ENCODE results near the gene CACNB2.
"Not testable (repeated sequence)": the region's sequence is repeated elsewhere in the genome, so short reads cannot be mapped to it uniquely, and the experiment has no call there.

Gene CACNB2

DNA sequence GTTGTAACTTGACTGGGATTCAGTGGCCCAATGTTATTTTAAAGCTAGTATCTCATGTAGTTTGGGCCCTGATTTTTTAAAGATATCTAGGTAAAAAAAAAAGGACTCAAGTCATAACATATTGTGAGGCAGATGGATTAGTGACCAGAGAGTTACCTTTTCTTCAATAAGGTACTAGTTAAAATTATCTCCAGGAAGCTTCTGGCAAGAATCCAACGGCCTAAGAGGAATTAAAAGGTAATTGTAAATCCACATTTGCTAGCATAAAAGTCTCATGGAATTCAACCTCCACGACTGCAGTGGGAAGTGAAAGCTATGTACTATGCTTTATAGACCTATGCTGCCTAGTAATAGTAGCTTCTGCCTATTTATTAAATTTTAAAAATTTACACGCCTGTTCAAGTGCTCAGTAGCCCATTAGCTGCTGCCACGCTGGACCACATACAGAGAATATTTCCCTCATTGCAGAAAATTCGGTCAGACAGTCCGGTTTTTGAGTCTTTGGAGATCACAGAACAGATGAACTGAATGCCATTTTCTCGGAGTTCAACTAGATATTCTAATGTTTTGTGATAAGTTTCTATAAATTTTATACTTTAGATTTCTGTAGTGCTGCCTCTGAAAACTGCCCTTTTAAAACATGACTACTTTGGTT is 392.8 kb downstream of the CACNB2 start:
- no peak for DNase-seq

DNA sequence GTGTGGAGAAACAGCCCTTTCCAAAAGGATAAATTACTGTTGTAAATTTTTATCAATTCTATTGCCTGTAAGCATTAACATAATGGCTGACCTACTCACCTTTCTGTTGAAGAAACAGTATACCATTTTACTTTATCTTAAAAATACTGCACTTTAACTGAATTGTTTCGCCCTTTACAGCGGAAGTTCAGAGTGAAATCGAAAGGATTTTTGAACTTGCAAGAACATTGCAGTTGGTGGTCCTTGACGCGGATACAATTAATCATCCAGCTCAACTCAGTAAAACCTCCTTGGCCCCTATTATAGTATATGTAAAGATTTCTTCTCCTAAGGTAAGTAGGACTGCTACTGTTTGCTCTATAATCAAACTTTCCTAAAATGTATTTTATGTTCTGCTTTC is 393.7 kb downstream of the CACNB2 start:
- DNase-seq: no peak

DNA sequence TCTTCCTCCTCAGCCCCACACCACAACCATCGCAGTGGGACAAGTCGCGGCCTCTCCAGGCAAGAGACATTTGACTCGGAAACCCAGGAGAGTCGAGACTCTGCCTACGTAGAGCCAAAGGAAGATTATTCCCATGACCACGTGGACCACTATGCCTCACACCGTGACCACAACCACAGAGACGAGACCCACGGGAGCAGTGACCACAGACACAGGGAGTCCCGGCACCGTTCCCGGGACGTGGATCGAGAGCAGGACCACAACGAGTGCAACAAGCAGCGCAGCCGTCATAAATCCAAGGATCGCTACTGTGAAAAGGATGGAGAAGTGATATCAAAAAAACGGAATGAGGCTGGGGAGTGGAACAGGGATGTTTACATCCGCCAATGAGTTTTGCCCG is 399.1 kb downstream of the CACNB2 start:
- no peak for DNase-seq

DNA sequence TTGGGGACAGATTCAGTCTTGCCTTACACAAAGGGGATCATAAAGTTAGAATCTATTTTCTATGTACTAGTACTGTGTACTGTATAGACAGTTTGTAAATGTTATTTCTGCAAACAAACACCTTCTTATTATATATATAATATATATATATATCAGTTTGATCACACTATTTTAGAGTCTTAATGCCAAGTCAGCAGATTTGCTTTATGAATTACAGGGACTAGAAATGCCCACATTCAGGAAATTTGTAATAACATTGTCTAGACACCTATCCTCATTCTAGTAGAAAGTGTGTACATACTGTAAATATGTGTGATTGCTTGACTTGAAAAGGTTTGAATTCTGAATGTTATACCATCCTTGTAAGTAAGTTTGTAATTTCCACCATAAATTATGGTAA is 400.0 kb downstream of the CACNB2 start:
- no peak for DNase-seq

DNA sequence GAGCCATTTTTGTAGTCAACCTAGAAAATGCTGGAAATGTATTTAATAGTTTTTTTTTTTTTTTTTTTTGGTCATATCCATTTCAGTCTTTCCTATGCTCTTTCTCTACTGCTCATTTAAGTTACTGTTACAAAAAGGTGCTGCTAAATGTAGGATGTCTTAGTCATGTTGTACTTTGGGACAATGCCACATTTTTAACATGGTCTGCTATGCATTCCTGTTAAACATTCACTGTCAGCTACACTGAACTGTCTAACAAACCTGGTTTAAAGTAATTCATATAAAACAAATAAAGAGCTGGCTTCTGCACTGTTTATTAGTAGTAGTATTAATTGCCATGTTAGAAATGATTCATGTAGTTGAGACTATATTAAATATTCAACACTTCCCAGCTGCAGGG is 402.6 kb downstream of the CACNB2 start:
- no peak for DNase-seq

DNA sequence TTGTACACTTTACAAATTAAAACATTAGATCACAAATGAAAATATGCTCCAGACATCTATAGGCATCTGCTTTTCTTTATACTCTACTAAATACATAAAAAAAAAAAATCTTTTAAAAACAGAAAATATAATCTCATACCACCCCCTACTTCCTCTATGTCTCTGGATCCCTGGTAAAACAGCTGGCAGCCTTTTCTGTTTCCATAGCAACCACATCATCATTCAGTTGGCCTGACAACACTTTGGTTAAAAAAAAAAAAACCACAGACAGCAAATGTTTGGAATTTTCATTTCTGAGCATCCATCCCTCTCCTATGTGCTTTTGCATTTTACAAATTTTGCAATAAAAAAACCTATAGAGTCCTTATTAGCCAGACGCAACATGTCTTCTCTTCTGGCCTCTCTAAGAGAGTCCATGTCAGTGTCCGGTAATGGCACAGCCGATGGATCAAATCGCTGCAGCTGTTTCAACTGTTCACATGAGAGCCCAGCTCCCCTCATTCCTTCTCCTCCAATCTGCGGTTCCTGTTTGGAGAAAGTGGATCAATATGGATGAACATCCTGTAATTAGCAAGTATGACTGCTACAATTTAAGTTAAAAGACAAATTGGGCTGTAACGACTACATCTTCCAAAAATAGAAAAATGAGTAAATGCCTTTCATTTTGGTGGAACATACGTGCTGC is 405.5 kb downstream of the CACNB2 start:
- no peak for DNase-seq

DNA sequence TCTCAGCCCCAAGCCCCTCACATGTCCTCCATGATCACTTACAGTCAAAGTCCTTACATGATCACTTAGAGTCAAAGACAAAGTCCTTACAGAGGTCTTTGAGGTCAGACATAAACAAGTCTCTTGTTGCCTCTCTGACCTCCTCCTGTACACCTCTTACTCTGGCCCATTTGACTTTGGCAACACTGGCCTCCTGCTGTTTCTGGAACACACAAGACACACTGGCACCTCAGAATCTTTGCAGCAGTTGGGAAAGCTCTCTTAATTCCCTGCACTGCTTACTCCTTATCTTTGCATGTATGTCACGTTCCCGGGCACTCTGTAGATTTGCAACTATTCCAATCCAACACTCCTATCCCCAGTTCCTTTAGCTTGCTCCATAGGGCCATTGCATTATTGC is 408.9 kb downstream of the CACNB2 start:
- DNase-seq: no peak

DNA sequence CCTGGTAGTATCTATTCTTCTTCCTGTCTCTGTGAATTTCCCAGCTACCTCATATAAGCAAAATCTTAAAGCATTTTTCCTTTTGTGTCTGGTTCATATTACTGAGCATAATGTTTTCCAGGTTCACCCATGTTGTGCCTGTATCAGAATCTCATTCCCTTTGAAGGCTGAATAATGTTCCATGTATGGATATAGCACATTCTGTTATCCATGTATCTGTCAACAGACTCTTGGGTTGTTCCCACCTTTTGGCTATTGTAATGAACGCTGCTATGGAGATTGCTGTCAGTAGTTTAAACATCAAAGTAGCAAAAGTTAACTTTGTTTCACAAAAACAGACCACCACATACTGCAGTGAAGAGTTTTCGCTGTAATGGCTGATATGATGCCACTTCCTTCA is 411.2 kb downstream of the CACNB2 start:
- DNase-seq: no peak

DNA sequence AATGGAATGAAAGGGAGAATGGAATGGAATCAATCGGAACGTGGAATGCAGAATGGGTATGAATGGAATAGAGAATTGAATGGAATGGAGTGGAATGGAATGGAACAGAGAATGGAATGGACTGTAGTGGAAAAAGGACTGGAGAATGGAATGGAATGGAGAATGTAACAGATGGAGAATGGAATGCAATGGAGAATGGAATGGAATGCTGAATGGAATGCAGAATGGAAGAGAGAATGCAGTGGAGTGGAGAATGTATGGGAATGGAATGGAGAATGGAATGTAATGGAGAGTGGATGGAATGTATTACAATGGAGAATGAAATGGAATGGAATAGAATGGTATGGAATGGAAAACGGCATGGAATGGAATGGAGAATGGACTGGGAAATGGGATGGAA is 414.3 kb downstream of the CACNB2 start:
- DNase-seq: no peak

DNA sequence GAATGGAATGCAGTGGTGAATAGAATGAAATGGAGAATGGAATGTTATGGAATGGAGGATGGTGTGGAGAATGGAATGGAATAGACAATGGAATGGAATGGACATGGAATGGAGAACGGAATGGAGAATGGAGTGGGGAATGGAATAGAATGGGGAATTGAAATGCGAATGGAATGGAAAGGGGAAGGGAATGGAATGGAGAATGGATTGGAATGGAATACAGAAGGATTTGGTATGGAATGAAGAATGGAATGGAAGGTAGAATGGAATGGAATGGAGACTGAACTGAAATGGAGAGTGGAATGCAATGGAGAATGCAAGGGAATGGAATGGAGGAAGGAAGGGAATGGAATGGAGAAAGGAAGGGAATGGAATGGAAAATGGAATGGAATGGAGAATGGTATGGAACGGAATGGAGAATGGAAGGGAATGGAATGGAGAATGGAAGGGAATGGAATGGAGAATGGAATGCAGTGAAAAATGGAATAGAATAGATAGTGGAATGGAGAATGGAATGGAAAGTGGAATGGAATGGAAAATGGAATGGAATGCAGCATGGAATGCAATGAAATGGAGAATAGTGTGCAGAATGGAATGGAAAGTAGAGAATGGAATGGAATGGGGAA is 416.4 kb downstream of the CACNB2 start:
- DNase-seq: no peak

DNA sequence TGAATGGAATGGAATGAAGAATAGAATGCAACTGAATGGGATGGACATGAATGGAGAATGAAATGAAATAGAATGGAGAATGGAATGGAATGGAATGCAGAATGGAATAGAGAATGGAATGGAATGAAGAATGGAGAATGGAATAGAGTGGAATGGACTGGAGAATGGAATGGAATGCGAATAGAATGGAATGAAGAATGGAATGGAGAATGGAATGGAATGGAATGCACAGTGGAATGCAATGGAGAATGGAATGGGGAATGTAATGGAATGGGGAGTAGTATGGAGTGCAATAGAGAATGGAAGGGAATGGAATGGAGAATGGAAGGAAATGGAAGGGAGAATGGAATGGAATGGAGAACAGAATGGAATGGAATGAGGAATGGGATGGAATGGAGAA is 417.7 kb downstream of the CACNB2 start:
- no peak for DNase-seq

DNA sequence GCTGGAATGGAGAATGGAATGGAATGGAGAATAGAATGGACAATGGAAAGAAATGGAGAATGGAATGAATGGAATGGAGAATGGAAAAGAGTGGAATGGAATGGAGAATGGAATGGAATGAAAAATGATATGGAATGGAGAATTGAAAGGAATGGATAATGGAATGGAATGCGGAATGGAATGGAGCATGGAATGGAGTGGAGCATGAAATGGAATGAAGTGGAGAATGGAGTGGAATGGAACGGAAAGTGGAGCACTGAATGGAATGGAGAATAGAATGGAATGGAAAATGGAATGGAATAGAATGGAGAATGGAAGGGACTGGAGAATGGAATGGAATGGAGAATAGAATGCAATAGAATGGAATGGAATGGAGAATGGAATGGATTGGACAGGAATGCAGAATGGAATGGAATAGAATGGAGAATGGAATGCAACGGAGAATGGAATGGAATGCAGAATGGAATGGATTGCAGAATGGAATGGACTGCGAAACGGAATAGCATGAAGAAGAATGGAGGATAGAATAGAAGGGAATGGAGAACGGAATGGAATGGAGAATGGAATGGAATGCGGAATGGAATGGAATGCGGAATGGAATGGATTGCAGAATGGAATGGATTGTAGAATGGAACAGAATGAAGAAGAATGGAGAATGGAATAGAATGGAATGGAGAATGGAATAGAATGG is 421.8 kb downstream of the CACNB2 start:
- DNase-seq: no peak

DNA sequence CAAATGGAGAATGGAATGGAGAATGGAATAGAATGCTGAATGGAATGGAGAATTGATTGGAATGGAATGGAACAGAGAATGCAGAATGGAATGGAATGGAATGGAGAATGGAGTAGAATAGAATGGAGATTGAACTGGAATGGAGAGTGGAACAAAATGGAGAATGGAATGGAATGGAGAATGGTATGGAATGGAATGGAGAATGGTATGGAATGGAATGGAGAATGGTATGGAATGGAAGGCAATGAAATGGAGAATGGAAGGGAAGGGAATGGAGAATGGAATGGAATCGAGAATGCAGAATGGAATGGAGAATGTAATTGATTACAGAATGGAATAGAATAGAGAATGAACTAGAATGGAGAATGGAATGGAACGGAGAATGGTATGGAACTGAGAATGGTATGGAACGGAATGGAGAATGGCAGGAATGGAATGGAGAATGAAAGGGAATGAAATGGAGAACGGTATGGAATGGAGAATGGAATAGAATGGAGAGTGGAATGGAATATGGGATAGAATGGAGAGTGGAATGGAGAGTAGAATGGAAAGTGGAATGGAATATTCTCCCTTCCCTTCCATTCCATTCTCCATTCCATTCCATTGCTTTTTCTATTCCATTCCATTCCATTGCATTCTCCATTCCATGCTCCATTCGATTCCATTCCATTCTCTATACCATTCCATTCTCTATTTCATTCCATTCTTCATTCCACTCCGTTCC is 422.9 kb downstream of the CACNB2 start:
- DNase-seq: no peak

DNA sequence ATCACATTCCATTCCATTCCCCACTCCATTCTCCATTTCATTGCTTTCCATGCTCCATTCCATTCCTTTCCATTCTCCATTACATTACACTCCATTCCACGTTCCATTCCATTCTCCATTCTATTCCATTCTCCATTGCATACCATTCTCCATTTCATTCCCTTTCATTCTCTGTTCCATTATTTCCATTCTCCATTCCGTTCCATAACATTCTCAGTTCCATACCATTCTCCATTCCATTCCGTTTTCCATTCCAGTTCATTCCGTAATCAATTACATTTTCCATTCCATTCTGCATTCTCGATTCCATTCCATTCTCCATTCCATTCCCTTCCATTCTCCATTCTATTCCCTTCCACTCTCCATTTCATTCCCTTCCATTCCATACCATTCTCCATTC is 424.8 kb downstream of the CACNB2 start:
- no peak for DNase-seq

DNA sequence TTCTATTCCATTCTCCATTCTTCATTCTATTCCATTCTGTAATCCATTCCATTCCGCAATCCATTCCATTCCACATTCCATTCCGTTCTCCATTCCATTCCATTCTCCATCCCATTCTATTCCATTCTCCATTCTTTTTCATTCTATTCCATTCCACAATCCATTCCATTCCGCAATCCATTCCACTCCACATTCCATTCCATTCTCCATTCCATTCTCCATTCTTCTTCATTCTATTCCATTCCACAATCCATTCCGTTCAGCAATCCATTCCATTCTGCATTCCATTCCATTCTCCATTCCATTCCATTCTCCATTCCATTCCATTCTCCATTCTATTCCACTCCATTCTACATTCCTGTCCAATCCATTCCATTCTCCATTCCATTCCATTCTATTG is 426.0 kb downstream of the CACNB2 start:
- no peak for DNase-seq

DNA sequence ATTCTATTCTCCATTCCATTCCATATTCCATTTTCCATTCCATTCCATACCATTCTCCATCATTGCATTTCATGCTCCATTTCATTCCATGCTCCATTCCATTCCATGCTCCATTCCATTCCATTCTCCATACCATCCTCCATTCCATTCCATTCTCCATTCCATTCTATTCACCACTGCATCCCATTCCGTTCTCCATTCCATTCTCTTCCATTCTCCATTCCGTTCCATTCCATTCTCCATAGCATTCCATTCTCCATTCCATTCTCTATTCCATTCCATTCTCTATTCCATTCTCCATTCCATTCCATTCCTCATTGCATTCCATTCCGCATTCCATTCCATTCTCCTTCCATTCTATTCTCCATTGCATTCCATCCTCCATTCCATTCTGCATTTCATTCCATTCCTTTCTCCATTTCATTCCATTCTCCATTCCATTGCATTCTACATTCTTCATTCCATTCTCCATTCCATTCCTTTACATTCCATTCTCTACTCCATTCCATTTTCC is 427.2 kb downstream of the CACNB2 start:
- no peak for DNase-seq

DNA sequence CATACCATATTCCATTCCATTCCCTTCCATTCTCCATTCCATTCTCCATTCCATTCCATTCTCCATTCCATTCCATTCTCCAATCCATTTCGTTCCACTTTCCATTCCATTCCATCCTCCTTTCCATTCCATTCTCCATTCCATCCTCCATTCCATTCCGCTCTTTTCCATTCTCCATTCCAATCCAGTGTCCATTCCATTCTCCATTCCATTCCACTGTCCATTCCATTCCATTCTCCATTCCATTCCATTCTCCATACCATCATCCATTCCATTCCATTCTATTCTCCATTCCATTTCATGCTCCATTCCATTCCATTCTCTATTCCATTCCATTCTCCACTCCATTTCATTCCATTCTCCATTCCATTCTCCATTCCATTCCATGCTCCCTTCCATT is 430.2 kb downstream of the CACNB2 start:
- DNase-seq: not testable (repeated sequence)

DNA sequence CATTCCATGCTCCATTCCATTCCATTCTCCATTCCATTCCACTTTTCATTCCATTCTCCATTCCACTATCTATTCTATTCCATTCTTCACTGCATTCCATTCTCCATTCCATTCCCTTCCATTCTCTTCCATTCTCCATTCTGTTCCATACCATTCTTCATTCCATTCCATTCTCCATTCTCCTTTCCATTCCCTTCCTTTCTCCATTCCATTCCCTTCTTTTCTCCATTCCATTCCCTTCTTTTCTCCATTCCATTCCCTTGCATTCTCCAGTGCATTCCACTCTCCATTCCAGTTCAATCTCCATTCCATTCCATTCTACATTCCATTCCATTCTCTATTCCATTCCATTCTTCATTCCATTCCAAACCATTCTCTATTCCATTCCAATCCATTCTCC is 430.9 kb downstream of the CACNB2 start:
- DNase-seq: no peak

DNA sequence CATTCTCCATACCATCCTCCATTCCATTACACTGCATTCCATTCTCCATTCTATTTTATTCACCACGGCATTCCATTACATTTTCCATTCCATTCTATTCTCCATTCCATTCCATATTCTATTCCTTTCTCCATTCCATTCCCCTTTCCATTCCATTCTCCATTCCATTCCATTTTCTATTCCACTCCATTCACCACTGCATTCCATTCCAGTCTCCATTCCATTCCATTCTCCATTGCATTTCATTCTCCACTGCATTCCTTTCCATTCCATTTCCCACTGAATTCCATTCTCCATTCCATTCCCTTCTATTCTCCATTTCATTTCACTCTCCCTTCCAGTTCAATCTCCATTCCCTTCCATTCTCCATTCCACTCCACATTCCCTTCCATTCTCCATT is 431.6 kb downstream of the CACNB2 start:
- DNase-seq: no peak

DNA sequence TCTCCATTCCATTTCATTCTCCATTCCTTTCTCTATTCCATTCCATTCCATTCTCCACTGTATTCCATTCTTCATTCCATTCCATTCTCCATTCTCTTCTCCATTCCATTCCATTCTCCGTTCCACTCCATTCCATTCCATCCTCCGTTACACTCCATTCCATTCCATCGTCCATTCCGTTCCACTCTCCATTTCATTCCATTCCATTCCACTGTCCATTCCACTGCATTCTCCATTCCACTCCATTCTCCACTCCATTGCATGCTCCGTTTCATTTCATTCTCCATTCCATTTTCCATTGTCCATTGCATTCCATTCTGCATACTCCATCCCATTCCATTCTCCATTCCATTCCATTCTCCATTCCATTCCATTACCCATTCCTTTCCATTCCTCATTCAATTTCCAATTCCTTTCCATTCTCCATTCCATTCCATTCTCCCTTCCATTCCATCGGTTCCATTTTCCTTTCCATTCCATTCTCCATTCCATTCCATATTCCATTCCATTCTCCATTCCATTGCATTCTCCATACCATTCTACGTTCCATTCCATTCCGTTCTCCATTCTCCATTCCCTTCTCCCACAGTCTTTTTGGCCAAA is 432.8 kb downstream of the CACNB2 start:
- no peak for DNase-seq

DNA sequence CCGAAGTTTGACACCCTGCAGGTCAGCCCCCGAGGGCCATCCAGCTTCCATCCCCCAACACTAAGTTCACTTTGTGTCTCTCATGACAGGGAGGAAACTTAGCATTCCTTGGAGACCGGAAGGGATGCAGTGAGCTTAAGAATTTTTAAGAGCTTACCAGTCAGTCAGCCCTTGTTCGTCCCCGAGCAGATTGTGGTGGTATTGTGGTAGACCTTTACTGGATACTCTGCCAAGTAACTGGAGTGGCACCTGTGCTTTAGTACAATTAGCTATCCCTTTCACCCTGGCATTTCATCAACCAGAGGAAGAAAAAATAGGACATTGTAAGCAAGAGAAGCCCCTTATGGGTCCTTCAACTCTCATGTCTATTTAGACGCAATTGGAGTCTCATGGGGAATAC is 436.4 kb downstream of the CACNB2 start:
- DNase-seq: no peak

DNA sequence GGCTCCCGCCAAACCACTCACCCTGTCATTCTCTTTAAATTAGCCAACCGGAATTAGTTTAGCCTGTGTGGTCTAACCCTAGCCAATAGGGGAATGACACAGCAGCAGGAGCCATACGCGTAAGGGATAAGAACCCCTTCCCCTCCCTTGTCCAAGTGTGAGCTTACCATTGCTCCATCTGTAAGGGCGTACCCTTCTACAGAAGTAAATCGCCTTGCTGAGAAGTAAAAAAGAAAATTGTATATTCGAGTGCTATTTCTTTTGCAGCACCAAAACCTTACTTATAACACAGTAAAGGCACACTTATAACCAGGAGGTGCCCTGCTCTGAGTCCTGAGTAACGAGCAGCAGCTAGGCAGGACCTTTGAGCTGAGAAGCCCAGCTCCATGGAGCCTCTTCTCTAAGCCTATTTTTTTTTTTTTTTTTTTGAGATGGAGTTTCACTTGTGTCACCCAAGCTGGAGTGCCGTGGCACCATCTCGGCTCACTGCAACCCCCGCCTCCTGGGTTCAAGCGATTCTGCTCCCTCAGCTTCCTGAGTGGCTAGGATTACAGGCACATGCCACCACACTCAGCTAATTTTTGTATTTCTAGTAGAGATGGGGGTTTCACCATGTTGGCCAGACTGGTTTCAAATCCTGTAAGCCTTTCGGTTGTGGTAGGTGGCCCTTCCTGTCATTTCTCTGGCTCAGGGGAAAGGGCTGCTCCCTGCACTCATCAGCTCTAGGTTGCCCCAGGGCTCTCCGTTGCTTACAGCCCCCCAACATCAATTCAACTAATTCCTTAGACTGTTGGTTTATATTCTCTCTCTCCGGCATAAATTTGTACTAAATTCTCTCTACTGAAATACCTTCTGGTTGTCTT is 437.8 kb downstream of the CACNB2 start:
- DNase-seq: no peak

Data from NCI-H2029 (cell line).